HG03342 (cell line): ENCODE data around the gene FAM120A.
"Not testable (repeated sequence)": the region's sequence is repeated elsewhere in the genome, so short reads cannot be mapped to it uniquely, and the experiment has no call there.

Experiments
- ATAC-seq: cut with Tn5 transposase; IDR thresholded peaks from one replicate; pipeline ENCODE4 v1.9.1; 2021; ENCODE audit warnings: mild to moderate bottlenecking, moderate library complexity; ENCODE audit not compliant: unreplicated experiment

FAM120A gene

GRCh38 chr9:93505541-93506132 is 54.2 kb downstream of the FAM120A start:
- no peak for ATAC-seq

DNA sequence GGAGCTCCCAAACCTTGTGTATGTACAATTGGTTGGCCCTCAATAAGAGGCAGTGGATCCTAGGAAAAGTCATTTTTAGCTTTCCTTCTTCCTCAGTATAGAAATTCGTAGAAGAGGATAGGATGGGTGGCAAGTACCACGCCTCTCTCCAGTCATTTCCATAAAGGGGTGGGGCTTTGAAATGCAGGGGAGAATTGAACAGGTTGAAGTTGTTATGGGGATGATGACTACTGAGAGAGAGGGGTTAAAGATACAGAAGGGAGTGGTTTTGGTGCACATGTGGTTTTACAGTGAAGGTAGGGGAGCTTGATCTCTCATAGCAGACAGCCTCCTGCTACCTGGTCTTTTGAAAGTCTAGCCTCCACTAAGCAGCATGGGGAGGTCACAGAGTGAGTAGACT is 56.3 kb downstream of the FAM120A start:
- no peak for ATAC-seq

DNA sequence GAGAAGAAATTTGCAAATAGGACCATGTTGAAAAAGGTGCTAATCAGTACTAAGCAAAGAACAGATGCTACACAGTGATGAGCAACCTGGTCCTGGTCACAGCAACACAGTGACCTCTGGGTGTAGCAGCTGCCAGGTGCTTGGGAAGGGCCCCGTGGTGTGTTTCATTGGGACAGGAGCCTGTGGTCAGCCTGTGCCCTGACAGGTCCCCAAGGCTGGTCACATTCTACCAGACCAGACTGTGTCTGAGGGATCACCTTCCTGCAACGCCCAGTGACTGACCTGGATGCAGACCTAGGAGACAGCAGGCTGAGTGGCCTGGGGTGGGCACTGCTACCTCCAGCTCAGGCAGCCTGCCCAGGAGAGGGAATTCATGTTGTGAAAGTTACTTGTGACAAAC is 56.7 kb downstream of the FAM120A start:
- no peak for ATAC-seq

DNA sequence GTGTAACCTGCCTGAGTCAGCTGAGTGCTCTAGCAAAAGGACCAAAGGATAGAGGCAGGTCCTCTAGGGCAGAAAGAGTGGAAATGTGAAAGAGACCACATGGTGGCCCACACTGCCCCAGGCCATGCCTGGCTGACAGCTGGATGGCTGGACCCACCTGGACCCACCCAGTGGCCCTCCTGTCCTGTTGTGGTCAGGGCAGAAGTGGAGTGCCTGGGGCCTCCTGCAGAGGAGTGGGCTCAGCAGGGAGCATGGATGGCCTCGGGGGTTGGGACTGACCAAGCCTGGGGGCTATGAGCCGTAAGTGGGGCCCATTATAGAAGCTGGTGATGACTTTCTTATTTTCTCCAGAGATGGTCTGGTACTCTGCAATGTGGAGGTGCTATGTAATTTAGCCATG is 57.6 kb downstream of the FAM120A start:
- ATAC-seq = no peak

DNA sequence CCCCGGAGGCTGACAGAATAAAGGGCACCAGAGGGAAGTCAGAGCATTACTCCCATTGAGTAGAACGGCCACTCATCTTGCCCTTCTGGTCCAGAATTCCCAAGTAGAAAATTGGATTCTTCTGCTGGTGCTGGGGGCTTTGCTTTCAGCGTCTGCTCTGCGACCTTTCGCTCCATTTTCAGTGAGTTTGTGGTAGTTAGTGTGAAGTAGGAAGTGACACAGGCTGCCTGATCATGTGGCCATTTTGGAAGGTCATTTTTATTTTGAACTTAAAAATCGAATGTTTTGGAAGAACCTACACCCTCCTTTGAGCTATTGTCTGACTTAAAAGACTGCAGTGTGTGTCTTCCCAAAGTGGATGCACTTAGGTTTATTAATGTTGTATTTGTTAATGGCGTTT is 58.6 kb downstream of the FAM120A start:
- no peak for ATAC-seq

DNA sequence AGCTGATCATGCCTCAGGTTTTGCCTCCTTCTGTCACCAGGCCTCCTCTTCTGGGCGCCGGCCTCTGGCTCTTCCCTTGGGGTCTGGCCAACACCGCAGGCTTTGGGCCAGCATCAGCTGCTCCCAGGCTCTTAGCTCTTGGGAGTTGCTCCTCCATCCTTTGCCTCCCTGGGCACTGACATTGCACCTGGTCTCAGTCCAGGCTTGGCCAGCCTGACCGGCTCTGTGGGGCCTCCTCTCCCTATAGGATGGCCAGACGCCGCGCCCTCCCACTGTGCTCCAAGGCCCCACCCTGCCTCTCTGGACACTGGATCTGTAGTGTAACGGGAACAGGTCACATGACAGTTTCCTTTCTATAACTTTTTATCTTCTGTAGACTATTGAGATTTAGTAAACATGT is 59.7 kb downstream of the FAM120A start:
- ATAC-seq = not testable (repeated sequence)

GRCh38 chr9:93512170-93512812 is 60.8 kb downstream of the FAM120A start:
- not testable (repeated sequence) for ATAC-seq

- ATAC-seq = no peak
Observed at GRCh38 chr9:93513606-93514005, 62.1 kb downstream of the FAM120A start.

DNA sequence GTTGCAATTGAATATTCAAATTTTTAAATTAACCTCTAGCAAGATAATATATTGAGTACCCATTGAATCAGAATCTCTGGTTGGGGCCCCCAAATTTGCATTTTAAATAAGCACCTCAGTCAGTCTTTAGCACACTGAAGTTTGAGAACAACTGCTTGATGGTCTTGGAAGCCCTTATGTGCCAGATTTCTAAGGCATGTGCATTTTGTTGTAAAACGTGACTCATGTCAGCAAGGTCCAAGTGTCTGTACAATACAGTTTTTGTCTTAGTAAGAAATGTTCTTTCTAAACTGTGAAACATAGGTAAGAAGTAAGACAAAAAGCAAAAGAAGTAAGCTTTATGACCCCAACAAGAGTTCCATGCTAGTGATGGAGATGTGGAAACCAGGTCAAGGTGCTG is 65.8 kb downstream of the FAM120A start:
- no peak for ATAC-seq

- ATAC-seq = no peak
Observed at GRCh38 chr9:93520523-93520922, 69.0 kb downstream of the FAM120A start.

DNA sequence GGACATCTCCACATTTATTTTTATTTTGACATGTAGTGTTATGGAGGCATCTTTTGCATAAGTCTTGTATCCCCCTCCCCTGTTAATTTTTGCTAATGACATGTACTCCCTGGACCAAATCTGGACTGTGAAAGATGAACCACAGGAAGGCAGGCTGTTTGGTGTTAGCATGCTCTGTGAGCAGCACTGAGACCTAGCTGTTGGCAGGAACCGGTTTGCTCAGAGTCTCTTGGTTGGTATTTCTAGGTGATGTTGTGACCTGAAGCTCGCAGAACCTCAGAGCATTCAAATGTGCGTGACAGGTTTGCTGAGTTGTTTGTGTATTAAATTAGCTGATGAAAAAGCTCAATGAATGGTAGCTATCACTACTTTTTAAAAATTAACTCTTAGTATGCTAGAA is 71.3 kb downstream of the FAM120A start:
- no peak for ATAC-seq

DNA sequence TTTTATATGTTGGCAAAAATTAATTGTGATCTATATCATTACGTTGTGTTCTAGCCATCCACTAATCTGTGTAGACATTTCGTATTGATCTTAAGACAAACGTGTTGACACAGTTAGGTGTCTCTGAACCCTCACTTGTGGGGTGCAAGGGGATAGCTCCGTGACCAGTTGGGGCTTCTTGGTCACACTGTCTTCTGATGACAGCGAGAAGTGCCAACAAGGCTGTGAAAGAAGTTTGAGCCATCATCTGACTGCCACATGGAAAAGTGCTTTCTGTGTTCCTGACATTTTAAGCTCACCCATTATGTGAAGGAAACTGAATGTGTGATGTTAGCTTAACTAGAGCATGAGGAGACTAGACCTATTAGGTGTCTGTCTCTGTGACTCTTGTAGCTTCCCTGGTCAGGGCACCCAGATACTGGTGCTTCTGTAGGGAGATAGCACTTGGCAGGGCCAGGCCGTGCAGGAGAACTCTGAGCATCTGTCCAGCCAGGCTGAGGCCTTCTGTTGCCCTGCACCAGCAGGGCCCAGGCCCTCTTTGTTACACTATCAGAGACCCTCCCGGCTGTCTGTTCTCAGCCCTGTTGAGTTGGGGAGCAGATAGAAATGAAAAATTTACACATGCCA is 72.1 kb downstream of the FAM120A start:
- ATAC-seq = no peak

DNA sequence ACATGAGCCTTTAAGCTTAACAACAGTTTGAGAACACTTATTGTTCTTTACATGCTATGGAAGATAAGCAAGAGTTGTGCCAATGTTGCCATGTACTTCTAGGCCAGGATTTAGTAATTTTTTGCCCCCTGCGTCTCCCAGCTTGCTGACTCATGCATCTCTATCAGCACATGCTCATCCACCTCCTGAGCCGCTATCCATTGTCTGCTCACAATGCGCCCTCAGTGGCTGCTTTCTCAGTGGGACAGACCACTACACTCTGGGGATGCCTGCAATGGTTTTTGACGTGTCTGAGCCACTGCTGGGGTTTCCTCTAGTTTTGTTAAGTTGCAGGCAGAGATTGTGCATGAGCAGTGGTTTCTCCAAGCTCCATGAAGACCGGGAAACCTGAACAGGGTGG is 74.0 kb downstream of the FAM120A start:
- ATAC-seq = no peak

DNA sequence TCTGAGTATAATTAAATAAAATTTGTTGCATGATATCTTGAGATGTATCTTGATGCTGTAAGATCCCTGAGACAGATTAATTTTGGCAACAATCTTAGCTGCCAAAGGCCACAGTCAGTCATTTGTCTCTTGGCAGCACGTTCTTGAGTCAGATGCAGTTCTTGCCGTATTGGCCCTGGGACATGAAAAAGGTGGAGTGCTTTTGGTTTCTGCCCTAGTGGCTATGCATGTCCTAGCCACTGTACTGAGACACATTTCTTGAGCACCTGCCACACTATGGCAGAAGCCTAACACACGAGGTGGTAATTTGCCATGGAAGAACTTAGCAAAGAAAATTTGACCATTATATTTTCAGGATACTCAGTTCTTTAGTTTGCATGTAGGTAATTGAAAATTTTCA is 79.9 kb downstream of the FAM120A start:
- ATAC-seq = no peak

- ATAC-seq = no peak
Observed at GRCh38 chr9:93532141-93532540, 80.7 kb downstream of the FAM120A start.

DNA sequence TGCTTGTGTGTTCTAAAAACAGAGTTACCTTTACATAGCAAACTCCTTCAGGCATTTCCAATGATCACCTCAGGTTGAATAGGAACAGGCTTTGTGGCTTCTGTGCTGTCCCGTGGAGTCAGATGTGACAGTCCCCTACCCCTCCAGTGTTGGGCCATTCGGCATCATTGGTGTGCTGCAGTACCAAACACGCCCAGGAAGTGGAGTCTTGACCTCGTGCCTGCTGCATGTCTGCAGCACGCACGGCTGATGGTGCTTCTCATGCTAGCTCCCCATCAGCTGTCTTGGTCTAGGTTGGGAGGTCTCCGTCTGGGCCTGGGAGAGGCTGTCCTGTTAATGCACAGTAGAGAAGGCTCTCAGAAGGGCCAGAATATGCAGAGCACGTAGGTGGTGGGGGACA is 82.4 kb downstream of the FAM120A start:
- ATAC-seq = no peak

DNA sequence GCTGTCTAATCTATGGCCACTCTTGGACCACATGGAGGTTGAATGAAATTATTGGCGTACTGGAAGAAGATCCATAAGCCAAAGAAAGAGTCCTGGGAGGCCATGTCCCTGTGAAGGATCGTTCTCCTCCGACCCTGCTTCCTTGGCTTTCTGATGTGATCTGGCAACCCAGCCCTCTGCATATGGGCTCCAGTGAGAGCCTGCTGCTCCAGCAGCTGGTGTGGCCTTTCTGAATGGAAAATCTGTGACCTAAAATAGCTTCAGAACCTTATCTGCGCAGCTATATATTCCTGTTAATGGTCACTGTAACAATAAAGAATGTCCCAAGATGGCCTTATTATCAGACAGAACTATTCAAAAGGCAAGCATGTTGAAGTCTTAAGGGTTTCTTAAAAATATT is 84.7 kb downstream of the FAM120A start:
- ATAC-seq = no peak

GRCh38 chr9:93536874-93537273 is 85.4 kb downstream of the FAM120A start:
- no peak for ATAC-seq

GRCh38 chr9:93540305-93540704 is 88.8 kb downstream of the FAM120A start:
- no peak for ATAC-seq

DNA sequence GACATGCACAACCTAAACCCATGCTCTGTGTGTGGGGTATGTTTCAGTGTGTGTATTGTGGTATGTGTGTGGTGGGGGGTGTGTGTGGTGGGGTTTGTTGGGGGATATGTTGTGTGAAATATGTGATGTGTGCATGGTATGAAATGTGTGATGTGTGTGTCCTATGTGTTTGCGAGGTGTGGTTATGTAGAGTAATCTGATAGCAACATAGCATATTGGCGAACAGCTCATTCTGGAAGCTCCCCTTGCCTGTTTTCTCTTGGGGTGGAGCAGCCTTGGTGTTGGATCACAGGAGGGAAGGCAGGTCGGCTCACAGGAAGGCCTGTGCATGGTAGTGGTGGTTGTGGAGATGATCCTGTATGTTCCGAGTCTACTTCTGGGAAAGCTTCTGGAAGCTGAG is 89.5 kb downstream of the FAM120A start:
- no peak for ATAC-seq

- no peak for ATAC-seq
Observed at GRCh38 chr9:93541581-93542349, 90.3 kb downstream of the FAM120A start.

GRCh38 chr9:93543117-93543516 is 91.6 kb downstream of the FAM120A start:
- ATAC-seq = no peak
